DMS 273 (cell line): ENCODE results near the gene PDCL3.

Experiments
- DNase-seq: peaks from one replicate; lab custom pipeline; 2025; ENCODE audit not compliant: unreplicated experiment; lab: John Stamatoyannopoulos, UW

PDCL3 gene

DNA sequence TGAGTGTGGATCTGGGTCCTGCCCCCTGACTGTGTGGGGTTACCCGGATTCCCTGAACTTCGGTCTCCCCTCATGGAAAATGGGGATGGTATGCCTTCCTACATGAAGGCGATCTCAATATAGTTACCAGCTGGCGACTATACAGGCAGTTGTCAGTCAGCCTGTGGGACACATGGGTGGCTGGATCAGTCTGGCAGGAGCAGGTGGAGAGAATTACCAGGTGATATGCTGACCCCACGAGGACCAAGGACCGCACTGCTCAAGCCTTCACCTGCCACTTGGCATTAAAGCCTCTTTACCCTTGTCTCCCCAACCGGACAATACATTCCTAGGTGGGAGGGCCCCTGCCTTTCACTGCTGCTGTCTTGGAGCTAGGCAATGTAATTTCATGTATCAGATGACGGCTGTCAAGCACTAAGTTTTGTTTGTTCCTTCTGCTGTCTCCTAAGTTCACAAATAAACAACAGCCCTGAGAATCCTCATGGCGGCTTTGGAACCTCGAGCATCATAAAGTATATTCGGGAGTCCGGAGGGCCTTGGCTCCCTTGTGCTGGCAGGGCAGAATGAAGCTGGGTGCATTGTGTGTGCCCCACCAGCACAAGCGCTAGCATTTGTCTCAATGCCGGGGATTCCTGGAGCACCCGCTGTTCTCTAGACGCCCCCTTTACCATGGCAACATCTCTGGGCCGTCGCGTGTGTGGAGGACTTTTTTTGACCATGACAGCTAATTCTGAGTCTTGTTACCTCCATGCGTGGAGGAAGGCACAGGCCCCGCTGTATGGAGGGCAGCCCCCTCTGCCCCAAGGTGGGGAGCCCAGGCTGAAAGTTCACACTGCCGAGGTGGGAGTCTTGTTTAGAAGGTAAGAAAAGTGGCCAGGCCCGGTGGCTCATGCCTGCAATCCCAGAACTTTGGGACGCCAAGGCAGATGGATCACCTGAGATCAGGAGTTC, 48.6 kb downstream of the PDCL3 start:
- no peak for DNase-seq

- DNase-seq: no peak
Measured at GRCh38 chr2:100612388-100613000, 49.7 kb downstream of the PDCL3 start.

DNA sequence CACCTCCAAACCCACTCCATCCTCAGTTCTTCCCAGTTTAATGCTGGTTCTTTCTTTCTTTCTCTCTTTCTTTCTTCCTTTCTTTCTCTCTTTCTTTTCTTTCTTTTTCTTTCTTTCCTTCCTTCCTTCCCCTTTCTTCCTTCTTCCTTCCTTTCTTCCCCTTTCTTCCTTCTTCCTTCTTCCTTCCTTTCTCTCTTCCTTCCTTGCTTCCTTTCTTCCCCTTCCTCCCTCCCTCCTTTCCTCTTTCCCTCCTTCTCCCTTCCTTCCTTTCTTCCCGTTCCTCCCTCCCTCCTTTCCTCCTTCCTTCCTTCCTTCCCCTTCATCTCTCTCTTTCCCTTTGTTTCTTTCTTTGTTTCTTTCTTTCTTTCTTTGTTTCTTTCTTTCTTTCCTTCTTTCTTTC, 50.9 kb downstream of the PDCL3 start:
- DNase-seq: no peak

DNA sequence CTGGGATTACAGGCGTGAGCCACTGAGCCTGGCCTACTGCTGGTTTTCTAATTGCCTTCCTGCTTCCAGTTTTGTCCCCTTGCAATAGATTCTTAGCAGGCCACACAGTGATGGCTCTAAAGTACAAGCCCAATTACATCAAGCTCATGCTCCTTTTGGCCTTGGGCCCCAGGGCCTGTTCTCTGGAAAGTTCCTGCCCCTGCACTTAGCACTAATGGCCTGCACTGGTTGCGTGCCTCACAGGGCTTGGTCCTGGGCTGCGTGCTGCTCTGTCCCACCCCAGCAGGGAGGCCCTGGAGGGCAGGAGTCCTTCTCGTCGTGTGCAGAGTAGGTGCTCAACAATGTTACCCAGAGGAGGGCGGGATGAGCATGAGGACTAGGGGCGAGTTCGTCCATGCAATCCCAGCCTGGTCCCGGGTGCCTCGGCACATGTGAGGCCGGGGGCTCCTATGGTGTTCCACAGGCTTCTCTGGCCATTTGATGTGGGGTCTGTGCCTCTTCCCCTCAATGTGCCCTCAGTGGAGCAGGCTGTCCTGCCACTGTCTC, 51.7 kb downstream of the PDCL3 start:
- DNase-seq: no peak

DNA sequence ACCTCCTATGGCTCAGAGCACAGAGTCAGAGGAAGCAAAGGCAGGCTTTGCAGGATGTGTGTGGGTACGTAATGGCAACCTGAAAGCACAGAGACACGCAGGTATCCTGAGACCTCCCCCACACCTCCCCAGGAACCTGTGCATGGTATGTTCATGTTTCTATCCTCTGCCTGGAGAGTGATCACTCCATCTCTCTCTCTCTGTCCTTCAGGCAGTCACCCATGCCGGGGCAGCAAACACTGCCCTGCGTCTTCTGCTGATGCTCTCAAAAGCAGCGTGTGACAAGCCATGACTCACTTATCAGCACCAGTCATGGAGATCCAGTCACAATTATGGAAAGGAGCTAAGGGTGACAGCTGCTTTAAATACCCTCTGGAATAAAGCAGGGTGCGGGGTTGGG, 52.7 kb downstream of the PDCL3 start:
- DNase-seq: no peak

- DNase-seq: no peak
Measured at GRCh38 chr2:100615886-100616285, 53.1 kb downstream of the PDCL3 start.

- no peak for DNase-seq
Measured at GRCh38 chr2:100616841-100617390, 54.1 kb downstream of the PDCL3 start.

DNA sequence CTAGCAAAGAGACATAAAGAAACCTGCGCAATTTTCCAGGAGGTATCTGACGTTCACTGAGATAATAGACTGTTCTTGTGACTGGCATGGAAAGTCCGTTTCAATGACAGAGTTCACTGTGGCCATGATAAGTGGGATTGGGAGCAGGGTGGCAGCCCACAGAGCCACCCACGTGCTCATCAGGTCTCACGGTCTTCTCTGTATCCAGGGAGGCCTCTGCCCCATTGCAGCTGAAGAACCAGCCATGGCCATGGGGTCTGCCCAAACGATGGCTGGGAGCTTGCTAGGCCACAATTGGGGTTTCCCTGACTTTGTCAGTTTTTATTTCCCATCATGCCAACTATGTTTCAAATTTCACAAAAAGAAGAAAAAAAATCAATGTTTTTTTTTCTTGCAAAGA, 57.2 kb downstream of the PDCL3 start:
- DNase-seq: no peak

- DNase-seq: no peak
Measured at GRCh38 chr2:100620481-100620880, 57.7 kb downstream of the PDCL3 start.

GRCh38 chr2:100621371-100621951, 58.7 kb downstream of the PDCL3 start:
- no peak for DNase-seq

- DNase-seq: no peak
Measured at GRCh38 chr2:100623033-100623715, 60.4 kb downstream of the PDCL3 start.

DNA sequence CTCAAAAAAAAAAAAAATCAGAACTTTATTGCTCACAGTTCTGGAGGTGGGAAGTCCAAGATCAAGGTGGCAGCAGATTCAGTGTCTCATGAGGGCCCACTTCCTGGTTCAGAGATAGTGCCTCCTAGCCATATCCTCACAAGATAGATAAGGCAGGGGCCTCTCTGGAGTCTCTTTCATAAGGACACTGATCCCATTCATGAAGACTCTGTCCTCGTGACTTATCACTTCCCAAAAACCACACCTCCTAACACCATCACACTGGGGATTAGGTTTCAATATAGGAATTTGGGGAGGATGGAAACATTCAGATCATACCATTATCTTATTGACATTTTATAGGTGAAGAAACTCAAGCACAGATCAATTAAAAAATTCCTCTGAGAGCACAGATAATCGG, 61.1 kb downstream of the PDCL3 start:
- no peak for DNase-seq

DNA sequence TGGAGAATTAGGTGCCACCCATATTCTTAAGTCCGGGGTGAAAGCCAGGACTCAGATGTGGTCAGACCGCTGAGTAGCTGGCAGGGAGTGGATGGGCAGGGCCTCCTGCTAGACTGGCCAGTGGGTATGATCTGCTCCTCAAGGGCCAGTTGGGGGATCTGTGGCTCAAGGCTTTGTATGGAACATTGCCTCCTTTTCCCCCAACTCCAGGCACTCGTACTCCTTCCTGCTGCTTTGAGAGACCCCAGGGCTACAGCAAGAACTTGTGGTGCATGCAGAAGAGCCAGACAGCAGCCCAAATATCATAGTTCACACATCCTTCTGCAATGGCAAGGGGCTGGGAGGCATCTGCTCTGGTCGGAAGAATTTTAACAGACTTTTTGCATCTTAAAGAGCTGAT, 61.7 kb downstream of the PDCL3 start:
- DNase-seq: no peak

DNA sequence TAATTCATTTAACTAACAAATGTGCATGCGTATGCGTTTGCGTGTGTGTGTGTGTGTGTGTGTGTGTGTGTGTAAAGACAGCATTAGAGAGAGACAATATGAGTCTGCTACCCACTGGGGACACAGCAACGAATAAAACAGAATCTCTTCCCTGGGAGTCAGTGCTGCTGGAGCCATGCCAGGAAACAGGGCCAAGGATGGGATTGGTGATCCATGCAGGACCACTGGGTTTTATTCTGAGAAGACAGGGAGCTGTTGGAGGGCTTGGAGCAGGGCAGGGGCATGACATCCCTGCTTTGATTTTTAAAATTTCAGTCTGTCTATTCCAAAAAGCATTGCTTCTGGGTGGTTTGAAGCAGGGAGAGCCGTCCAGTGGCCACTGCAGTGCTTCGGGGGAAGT, 62.9 kb downstream of the PDCL3 start:
- DNase-seq: peak; percentile 6
